Left cardiac atrium (tissue), 4 donors: Measurements from ENCODE around the gene C9orf85. TPM values are rescaled to one million over a fixed set of nuclear protein-coding genes. Genes with fewer than 3 reads are reported as not detected.

ENCODE experiments used
- ATAC-seq, 2 donors: fragments of 200-7000 bp; cut with Tn5 transposase; one replicate each; pipeline ENCODE4 v1.9.1; 2020; ENCODE audit warnings: mild to moderate bottlenecking in 2 of 2, moderate library complexity in 2 of 2
- DNase-seq: peaks from one replicate; pipeline ENCODE4 v3.0.0-alpha.2; 2020
- intact Hi-C, 2 donors: fragments of 100-400 bp; cut with DNase I; formaldehyde crosslinking; loops; one replicate each; pipeline versions ENCODE4 v1.14.1 to v1.15.1; 2022 to 2023
- long read RNA-seq: library from polyadenylated mRNA; unstranded; transcript quantifications from one replicate; pipeline ENCODE4 v2.0.0, GENCODE V29; 2021
- total RNA-seq, 2 donors: library from RNA; stranded (reverse); fragmentation: NEBNext Ultra II Directional; extraction: Animal tissue kit (Norgen Biotek cat#: 25700); gene quantifications; one replicate each; pipeline ENCODE4 v1.2.1, GENCODE V29; 2021
- donor health status: DM: no; HTN: yes; CAD: no.
- donor health status: DM: no; HTN: yes; CAD: no; lungs with severe emphysema.
- donor health status: DM: yes; HTN: yes; CAD: no.
- donor health status: Dilated cardiomyopathy.

C9orf85 gene, protein sequence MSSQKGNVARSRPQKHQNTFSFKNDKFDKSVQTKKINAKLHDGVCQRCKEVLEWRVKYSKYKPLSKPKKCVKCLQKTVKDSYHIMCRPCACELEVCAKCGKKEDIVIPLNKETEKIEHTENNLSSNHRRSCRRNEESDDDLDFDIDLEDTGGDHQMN
- total RNA-seq: 1 to 10 TPM; 6.7 to 7.3 TPM
- long read RNA-seq, partial matches to known transcripts: 0 of 2 reads
- long read RNA-seq, other reads (novel, unspliced or antisense): 2 of 2 reads

DNA sequence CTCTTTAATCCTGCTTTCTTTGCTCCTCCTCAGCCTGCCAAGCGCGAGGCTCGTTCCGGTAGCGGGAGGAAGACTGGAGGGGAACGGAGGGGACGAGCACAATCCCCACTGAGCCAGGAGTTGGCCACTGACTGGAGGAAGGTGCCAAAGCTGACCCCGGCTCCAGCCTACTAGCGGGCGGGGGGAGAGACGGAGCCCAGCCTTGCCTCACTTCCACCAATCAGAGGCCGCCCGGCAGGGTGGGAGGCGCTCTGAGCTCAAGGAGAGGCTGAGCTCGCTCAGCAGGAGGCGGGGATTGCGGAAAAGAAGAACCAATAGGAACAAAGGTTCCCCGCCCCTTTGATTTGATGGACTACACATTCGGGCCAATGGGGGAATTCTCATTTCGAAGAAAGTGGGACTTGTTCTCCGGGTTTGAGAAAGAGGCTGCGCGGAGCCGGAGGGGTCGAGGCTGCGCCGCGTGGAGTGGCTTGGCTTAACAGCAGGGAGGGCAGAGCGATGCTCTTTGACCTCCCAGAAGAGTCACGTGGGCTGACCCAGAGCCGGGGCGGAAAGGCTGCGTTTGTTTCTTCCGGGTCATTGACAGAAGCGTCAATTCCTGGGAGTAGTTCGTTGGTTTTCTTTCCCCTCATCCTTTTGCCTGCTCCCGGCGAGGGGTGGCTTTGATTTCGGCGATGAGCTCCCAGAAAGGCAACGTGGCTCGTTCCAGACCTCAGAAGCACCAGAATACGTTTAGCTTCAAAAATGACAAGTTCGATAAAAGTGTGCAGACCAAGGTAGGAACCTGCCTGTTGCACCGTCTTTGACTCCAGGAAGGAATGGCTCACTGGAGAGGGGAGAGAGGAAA, at the start of gene C9orf85, which contains the start of gene ABHD17B:
Gene C9orf85, plus strand, starts transcription at position 579 of the 847 bp plus-strand sequence. Its CDS starts 96 bp downstream, at position 675.
Gene ABHD17B, minus strand, starts transcription at position 133 of the 847 bp plus-strand sequence. CDS start 36,113 bp downstream, outside the sequence.
- DNase-seq: peak; percentile 99
- intact Hi-C loops: loop anchor here in 1 of 2 donors (10.0 kb wide), 3 partner anchors 74 to 136 kb away; no protein-coding TSS in a partner anchor
- ATAC-seq: peak; percentile 98 to 99

DNA sequence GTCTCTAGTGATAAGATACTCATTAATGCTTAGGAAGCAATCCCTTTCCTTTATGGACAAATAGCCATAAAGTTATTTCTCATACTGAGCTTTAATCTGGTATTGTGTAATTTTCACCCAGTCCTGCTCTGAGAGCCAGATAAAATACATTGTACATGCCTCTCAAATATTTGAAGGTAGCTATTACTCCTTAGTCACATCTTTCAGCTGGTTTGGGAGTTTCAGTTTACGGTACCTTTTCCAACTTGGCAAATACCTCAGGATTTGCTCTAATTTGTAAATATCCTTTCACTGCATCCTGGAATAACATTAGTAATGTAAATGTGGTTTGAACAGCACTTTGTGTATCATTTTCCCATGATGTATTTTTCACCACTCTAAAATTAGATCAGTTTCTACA, 47.8 kb upstream of the C9orf85 start:
- ATAC-seq (peak in 1 of 2 donors; percentile 22), DNase-seq (no peak)
- intact Hi-C loops: no loop called here

DNA sequence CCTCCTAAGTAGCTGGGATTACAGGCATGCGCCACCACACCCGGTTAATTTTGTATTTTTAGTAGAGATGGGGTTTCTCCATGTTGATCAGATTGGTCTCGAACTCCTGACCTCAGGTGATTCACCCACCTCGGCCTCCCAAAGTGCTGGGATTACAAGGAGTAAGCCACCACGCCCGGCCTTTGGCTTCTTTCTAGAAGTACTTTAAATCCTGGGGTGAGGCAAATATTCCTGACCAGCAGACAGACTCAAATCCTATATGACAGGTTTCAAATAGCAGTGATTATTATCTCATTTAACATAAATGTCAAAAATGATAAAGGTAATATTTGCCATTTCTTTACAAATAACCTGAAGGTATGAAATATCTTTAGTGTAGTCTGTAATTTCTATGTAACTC, 36.1 kb upstream of the C9orf85 start:
- DNase-seq (no peak), ATAC-seq (no peak)
- intact Hi-C loops: no loop called here

DNA sequence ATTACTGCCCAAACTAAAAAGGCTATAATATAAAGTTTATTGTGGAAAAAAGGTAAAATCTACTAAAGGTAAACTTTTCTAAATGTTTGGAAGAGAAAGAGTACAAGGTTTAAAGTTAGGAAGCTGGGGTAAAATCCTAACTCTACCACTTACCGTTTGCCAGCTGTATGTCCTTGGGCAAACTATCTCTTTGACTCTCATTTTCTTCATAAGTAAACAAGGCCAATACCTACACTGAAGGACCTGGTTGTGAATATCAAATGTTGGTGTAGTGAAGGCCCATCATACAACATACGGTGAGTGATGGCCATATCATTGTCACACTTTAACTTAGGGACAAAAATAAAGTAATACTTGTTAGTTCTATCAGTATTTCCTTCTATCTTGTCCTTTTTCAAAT, 35.3 kb upstream of the C9orf85 start:
- intact Hi-C loops: no loop called here
- ATAC-seq (no peak), DNase-seq (no peak)

DNA sequence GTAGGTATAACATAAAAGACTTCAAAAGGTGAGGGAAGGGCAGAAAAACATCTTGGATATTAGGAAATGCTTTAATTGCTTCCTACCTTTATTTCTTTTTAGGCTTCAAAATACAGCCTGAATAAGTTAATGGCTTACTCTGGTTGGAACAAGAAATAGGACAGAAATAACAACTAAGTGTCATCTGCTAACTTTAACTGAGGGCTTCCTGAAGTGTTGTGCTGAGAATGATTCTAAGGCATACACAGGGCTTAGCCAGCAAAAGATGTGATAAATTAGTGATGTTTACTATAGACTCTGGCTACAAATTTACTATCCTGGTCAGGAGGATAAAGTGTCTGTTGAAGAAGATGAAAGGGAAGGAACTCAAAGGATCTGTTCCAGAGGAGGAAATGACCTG, 34.6 kb upstream of the C9orf85 start:
- DNase-seq (no peak), ATAC-seq (no peak)
- intact Hi-C loops: no loop called here

DNA sequence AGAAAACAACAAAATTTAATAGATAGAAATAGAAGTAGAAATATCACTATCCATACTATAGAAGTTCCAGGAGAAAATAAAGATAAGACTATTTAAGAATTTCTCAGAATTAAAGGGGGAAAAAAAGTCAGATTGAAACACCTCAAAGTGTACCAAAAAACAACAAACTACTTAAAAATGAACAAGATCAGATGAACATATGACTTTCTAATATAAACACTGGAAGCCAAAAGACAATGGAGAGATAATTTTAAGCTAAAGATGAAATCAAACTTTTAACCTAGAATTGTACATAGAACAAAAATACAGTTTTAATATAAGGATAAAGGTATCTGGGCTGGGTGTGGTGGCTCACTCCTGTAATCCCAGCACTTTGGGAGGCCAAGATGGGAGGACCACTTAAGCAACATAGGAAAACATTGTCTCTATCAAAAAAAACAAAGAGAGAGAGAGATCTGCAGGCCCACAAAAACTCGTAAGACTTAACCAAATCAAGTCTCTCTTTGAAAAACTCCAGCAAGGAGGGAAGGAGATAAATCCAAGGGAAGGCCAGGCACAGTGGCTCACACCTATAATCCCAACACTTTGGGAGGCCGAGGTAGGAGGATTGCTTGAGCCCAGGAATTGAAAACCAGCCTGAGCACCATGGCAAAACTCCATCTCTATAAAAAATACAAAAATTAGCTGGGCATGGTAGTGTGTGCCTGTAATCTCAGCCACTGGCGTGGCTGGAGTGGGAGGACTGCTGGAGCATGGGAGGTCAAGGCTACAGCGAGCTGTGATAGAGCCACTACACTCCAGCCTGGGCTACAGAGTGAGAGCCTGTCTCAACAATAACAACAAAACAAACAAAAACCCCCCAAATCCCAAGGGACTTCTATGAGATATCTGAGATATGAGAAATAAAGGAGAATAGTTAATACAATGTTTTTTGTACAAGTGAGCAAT, 32.8 kb upstream of the C9orf85 start:
- intact Hi-C loops: no loop called here
- ATAC-seq (no peak), DNase-seq (no peak)

DNA sequence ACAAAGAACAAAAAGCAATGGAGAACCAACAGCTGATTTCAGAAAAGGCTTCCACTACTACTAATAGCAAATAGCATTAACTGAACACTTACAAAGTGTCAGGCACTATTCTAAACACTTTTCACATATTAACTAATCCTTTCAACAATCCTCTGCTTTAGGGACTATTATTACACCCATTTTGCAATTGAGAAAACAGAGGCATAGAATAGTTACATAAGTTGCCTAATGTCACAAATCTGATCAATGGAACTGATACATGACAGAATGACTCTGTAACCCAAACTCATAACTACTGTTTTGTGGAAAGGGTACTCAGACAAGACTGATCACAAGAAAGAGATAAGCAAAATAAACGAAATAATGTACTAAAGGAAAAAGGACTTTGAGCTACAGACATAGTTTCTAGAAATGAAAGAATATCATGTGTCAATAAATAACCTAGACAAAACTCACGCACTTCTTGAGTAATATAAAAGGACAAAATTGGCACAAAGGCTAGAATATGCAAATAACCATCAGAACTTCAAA, 31.7 kb upstream of the C9orf85 start:
- intact Hi-C loops: no loop called here
- no peak for ATAC-seq
- DNase-seq: no peak

GRCh38 chr9:71884005-71884404, 27.4 kb upstream of the C9orf85 start:
- DNase-seq: no peak
- intact Hi-C loops: no loop called here
- no peak for ATAC-seq

DNA sequence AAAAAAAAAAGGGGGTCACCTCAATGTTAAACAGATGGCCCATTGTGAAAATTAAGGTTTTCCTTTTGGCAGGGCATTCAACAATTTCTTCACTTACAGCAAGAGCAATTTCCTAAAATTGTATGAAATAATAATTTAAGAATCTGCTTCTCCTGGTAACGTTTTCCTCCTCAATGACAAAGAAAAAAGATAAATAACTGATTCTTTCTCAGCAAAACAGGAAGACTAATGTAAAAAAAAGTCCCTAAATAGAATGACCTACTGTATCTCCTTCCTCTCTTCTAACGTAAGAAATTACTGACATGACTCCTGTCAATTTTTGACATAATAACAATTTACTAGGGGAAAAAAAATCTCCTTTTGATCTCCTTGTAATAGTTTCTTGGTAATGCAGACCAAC, 26.0 kb upstream of the C9orf85 start:
- ATAC-seq (no peak), DNase-seq (no peak)
- intact Hi-C loops: no loop called here

- intact Hi-C loops: no loop called here
- DNase-seq (no peak), ATAC-seq (no peak)
Measured at GRCh38 chr9:71886015-71886414, 25.4 kb upstream of the C9orf85 start.

DNA sequence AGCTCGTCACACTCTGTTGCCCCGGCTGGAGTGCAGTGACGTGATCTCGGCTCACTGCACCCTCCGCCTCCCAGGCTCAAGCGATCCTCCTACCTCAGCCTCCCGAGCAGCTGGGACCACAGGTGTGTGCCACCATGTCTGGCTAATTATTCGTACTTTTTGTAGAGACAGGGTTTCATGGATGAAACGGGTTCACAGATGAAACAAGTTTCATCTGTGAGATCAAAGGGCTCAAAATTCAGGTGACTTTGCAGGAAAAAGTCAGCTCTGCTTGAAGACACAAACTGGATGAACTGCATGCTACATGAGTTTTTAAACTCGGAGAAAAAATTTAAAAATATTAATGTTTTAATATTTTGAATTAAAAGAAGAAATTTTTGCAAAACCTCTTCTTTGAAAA, 24.9 kb upstream of the C9orf85 start:
- no peak for ATAC-seq
- no peak for DNase-seq
- intact Hi-C loops: no loop called here

DNA sequence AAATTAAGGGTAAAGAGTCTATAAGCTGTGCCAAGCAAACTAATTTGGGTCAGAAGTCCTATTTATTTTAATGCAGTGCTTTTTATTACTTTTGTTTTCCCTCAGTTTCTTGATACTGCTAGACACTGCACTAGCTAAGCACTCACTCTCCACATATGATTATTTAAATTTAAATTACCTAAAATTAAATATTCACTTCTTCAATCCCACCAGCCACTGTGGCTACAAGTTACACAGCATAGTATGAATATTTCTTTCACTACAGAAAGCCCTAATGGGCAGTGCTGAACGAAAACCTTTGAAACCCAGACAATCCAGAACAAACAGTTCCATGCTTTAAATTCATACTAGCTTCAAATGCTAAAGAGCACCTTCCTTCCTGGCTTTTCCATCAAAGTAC, 24.1 kb upstream of the C9orf85 start:
- DNase-seq (no peak), ATAC-seq (no peak)
- intact Hi-C loops: no loop called here

DNA sequence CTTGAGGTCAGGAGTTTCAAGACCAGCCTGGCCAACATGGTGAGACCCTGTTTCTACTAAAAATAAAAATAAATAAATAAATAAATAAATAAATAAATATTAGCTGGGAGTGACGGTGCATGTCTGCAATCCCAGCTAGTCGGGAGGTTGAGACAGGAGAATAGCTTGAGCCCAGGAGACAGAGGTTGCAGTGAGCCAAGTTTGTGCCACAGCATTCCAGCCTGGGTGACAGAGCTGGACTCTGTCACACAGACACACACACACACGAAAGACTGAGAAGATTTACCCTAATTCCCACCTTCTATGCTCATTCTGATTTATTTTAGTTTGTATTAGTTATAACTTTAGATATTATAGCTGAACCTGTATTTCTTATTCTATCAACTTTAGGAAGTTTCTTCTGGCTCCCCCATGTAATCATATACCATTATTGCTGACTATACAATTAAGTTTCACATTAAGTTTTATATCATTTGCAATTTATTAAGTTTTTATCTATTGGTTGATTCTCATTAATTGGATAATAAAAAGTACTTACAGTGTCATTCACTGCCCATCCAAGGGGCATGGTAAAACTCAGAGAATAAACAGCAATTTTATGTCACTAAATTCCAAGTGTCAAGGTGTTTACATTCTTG, 21.3 kb upstream of the C9orf85 start:
- intact Hi-C loops: no loop called here

GRCh38 chr9:71891557-71892189, 19.8 kb upstream of the C9orf85 start:
- no peak for ATAC-seq
- no peak for DNase-seq
- intact Hi-C loops: no loop called here

More for the DNA sequence above, 21.3 kb upstream of the C9orf85 start:
- no peak for ATAC-seq
- DNase-seq: no peak

GRCh38 chr9:71895117-71895516, 16.3 kb upstream of the C9orf85 start:
- DNase-seq: no peak
- no peak for ATAC-seq
- intact Hi-C loops: no loop called here

DNA sequence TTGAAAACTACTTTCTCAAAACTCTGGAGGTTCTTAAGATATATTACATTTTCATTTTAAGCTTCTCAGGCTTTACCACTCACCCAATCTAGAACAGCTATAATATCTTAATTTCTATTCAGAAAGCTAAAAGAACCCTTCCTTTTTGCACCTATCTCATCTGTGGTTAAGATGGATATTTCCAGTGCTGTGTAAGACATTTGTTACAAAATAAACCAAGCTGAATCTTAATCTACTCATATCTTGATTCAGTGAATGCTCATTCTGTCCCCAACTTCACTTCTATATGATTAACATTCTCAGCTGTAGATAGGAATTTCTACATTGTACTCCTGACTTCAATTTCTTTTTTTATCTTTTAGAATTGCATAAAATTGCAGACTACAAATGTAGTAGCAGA, 15.5 kb upstream of the C9orf85 start:
- intact Hi-C loops: no loop called here
- ATAC-seq (no peak), DNase-seq (no peak)

DNA sequence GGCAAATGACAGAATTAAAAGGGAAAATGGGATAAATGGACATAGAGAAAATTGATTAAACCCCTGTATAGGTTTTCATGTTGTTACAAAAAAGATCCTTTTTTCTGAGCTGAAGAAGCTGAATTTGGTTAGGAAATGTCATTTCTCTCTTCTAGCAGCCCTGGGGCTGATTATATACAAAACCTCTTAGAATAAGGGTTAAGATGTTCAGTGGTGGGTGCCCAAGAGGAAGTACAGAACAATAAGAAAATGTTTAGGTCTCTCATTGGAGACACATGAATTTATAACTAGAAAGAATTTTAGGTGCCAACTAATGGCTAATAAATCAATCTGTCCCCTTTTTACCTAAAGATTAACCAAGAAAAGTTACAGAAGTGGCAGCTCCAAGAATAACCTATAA, 14.7 kb upstream of the C9orf85 start:
- intact Hi-C loops: no loop called here
- no peak for ATAC-seq

DNA sequence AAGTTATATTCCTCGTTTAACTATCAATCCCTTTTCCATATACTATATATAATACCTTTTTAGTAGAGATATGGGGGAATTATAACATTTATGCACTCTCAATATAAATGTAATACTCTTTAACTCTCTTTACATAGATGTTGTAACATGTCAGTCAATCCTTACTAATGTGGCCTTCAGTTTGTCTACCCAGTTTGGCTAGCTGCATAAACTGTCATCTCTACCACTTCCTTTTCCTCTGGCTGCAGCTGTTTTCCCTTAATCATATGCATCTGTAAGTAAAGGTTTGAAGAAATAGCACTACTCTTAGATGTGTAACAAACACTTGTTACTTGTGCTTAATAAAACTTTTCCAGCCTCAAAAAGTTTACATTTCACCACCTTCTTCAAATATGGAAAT, 13.9 kb upstream of the C9orf85 start:
- ATAC-seq: no peak
- DNase-seq: no peak
- intact Hi-C loops: no loop called here

More for the DNA sequence above, 14.7 kb upstream of the C9orf85 start:
- DNase-seq: no peak
